Subcutaneous abdominal adipose tissue (tissue), 5 donors: Measurements from ENCODE around the gene SELENOW.

Source experiments
- H3K27ac ChIP-seq: one replicate; pipeline ENCODE4 v1.7.0; 2013; ENCODE audit warnings: low read depth, mild to moderate bottlenecking, inconsistent platforms, low read length, moderate library complexity
- H3K27me3 ChIP-seq, 5 donors: one replicate each; pipeline ENCODE4 v1.7.0; 2013; ENCODE audit warnings: low read length in 5 of 5, inconsistent platforms in 1 of 5; ENCODE audit not compliant: control insufficient read depth in 5 of 5, insufficient read depth in 4 of 5
- H3K36me3 ChIP-seq, 5 donors: one replicate each; pipeline ENCODE4 v1.7.0; 2013; ENCODE audit warnings: low read length in 5 of 5; ENCODE audit not compliant: control insufficient read depth in 5 of 5, insufficient read depth in 5 of 5
- H3K4me1 ChIP-seq, 5 donors: one replicate each; pipeline ENCODE4 v1.7.0; 2013; ENCODE audit warnings: low read length in 5 of 5, mild to moderate bottlenecking in 3 of 5, moderate library complexity in 1 of 5; ENCODE audit not compliant: control insufficient read depth in 5 of 5, insufficient read depth in 5 of 5
- H3K4me3 ChIP-seq, 5 donors: one replicate each; pipeline ENCODE4 v1.7.0; 2013; ENCODE audit warnings: low read length in 5 of 5, low read depth in 1 of 5
- H3K9ac ChIP-seq, 5 donors: one replicate each; pipeline ENCODE4 v1.7.0; 2013; ENCODE audit warnings: low read length in 5 of 5, mild to moderate bottlenecking in 4 of 5, moderate library complexity in 3 of 5
- H3K9me3 ChIP-seq, 5 donors: one replicate each; pipeline ENCODE4 v1.7.0; 2013; ENCODE audit warnings: low read length in 5 of 5; ENCODE audit not compliant: control insufficient read depth in 5 of 5
- donor health status: healthy.
- donor health status: healthy.
- donor health status: healthy.
- donor health status: healthy.
- donor health status: healthy.

Gene SELENOW

DNA sequence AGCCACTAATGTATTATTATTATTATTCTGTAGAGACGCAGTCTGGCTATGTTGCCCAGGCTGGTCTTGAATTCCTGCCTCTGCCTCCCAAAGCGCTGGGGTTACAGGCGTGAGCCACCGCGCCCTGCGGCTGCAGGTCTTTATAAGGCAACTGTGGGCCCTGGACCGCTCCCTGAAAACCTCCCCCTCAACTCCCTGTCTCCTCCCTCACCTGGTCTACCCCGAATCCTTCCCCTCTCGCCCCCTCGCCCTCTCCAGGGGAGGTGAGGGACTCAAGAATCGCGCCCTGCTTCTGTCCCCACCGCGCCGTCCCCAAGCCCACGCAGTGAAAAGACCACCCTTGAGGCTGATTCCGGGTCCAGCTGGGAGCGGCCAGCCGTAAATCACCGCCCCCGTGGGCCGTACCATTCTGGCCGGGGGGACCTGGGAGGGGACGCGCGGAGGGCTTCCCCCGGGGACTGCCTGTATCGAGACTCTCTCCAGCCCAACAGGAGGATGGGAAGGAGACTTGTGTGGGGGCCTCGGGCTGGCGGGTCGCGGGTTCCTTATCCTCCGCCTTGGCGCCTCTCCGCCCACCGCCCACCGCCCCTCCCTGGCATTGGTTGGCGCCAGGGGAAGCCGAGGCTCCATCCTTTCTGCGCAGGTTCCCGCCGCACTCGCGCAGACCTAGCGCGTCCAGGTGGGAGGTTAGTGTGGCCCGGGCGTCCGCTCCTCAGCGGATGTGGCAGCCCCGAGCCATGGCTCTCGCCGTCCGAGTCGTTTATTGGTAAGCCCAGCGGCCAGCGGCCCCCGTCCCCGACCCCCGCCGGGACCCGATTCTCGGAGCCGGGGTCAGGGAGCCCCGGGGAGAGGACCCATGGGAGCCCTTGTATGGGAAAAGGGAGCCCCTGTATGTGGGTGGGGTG lies at the start of gene SELENOW:
TSS of gene SELENOW (plus strand) at position 655 of the 905 bp plus-strand sequence. CDS start at position 738, 83 bp downstream.
- Histone ChIP-seq H3K9ac (peak within 1 kb of the TSS; percentile 83 to 90 (median 87)), H3K4me3 (peak within 1 kb of the TSS; percentile 82 to 87 (median 84)), H3K27me3 (no peaks in the 10 kb centered on the region), H3K36me3 (peaks cover 0 to 20% (median 14%) of the 10 kb centered on the region in 5 donors), H3K27ac (peak within 1 kb of the TSS; percentile 95), H3K4me1 (peaks cover 9 to 55% (median 38%) of the 10 kb centered on the region in 5 donors), H3K9me3 (no peaks in the 10 kb centered on the region)

GRCh38 chr19:47729468-47729798 lies 49.1 kb upstream of the SELENOW start:
- H3K9ac ChIP-seq = peak overlapping the region in 4 of 5 donors; percentile 35 to 60 (median 49)
- peak overlapping the region; percentile 95 for H3K27ac ChIP-seq

GRCh38 chr19:47729799-47730520 lies 48.5 kb upstream of the SELENOW start:
- Histone ChIP-seq H3K27me3 (no peaks in the 10 kb centered on the region), H3K27ac (peak overlapping the region; percentile 95), H3K9ac (peak overlapping the region in 3 of 5 donors; percentile 35 to 60 (median 56)), H3K9me3 (no peaks in the 10 kb centered on the region), H3K4me3 (peak overlapping the region in 3 of 5 donors; percentile 8 to 32 (median 15)), H3K4me1 (peaks cover 8 to 49% (median 45%) of the 10 kb centered on the region in 5 donors), H3K36me3 (peaks cover 0 to 63% (median 37%) of the 10 kb centered on the region in 5 donors)

More at GRCh38 chr19:47729468-47729798, 49.1 kb upstream of the SELENOW start:
- Histone ChIP-seq H3K36me3 (peaks cover 0 to 63% (median 36%) of the 10 kb centered on the region in 5 donors), H3K4me3 (peak overlapping the region in 4 of 5 donors; percentile 8 to 32 (median 12)), H3K4me1 (peaks cover 8 to 54% (median 50%) of the 10 kb centered on the region in 5 donors), H3K9me3 (no peaks in the 10 kb centered on the region), H3K27me3 (no peaks in the 10 kb centered on the region)

- Histone ChIP-seq H3K36me3 (peaks cover 0 to 65% (median 39%) of the 10 kb centered on the region in 5 donors), H3K27ac (peak overlapping the region; percentile 95), H3K4me1 (peaks cover 8 to 46% (median 42%) of the 10 kb centered on the region in 5 donors)
Measured at GRCh38 chr19:47730521-47730889, 48.0 kb upstream of the SELENOW start.

GRCh38 chr19:47730910-47731309 lies 47.6 kb upstream of the SELENOW start:
- Histone ChIP-seq H3K9ac (no peak overlapping the region), H3K9me3 (no peaks in the 10 kb centered on the region), H3K36me3 (peaks cover 0 to 61% (median 35%) of the 10 kb centered on the region in 5 donors), H3K4me1 (peaks cover 8 to 42% (median 38%) of the 10 kb centered on the region in 5 donors), H3K27ac (peak overlapping the region; percentile 95), H3K27me3 (no peaks in the 10 kb centered on the region), H3K4me3 (no peak overlapping the region)

More at GRCh38 chr19:47730521-47730889, 48.0 kb upstream of the SELENOW start:
- Histone ChIP-seq H3K9me3 (no peaks in the 10 kb centered on the region), H3K9ac (no peak overlapping the region), H3K27me3 (no peaks in the 10 kb centered on the region), H3K4me3 (no peak overlapping the region)

- H3K4me3 ChIP-seq = no peak overlapping the region
- H3K4me1 ChIP-seq = peaks cover 0 to 8% (median 6%) of the 10 kb centered on the region in 5 donors
- no peaks in the 10 kb centered on the region for H3K27me3 ChIP-seq
- peaks cover 0 to 70% (median 47%) of the 10 kb centered on the region in 5 donors for H3K36me3 ChIP-seq
- no peak overlapping the region for H3K27ac ChIP-seq
- H3K9ac ChIP-seq = no peak overlapping the region
- H3K9me3 ChIP-seq = no peaks in the 10 kb centered on the region
Measured at GRCh38 chr19:47735131-47735530, 43.4 kb upstream of the SELENOW start.

DNA sequence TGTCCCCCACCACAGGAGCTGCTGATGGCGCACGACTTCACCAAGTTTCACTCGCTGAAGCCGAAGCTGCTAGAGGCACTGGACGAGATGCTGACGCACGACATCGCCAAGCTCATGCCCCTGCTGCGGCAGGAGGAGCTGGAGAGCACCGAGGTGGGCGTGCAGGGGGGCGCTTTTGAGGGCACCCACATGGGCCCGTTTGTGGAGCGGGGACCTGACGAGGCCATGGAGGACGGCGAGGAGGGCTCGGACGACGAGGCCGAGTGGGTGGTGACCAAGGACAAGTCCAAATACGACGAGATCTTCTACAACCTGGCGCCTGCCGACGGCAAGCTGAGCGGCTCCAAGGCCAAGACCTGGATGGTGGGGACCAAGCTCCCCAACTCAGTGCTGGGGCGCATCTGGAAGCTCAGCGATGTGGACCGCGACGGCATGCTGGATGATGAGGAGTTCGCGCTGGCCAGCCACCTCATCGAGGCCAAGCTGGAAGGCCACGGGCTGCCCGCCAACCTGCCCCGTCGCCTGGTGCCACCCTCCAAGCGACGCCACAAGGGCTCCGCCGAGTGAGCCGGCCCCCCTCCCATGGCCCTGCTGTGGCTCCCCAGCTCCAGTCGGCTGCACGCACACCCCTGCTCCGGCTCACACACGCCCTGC lies 37.5 kb upstream of the SELENOW start:
- Histone ChIP-seq H3K4me1 (peaks cover 14 to 36% (median 24%) of the 10 kb centered on the region in 5 donors), H3K36me3 (peaks cover 0 to 49% (median 39%) of the 10 kb centered on the region in 5 donors), H3K27me3 (peaks cover 0 to 8% (median 0%) of the 10 kb centered on the region in 5 donors), H3K9me3 (no peaks in the 10 kb centered on the region), H3K9ac (no peak overlapping the region), H3K27ac (peak overlapping the region; percentile 99), H3K4me3 (no peak overlapping the region)

GRCh38 chr19:47741544-47742140 lies 36.9 kb upstream of the SELENOW start:
- Histone ChIP-seq H3K27ac (peak overlapping the region; percentile 99), H3K36me3 (peaks cover 0 to 43% (median 33%) of the 10 kb centered on the region in 5 donors), H3K4me3 (no peak overlapping the region), H3K9me3 (no peaks in the 10 kb centered on the region), H3K9ac (no peak overlapping the region), H3K27me3 (peaks cover 0 to 8% (median 0%) of the 10 kb centered on the region in 5 donors), H3K4me1 (peaks cover 14 to 39% (median 30%) of the 10 kb centered on the region in 5 donors)

DNA sequence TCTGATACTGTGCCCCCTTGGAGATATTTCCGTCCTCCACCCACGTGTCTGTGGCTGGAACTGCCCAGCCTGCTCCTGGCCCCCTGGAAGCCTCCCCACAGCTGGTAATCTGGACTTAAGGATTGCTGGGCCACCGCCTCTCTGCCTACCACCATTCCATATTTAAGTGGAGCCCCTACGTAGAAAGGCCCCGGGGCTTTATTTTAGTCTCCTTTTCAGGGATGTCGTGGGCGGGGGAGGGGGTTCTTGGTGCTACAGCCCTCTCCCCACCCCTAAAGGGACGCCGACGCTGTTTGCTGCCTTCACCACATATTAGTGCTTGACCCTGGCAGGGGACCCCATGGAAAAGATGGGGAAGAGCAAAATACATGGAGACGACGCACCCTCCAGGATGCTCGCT lies 35.9 kb upstream of the SELENOW start:
- Histone ChIP-seq H3K27ac (peak overlapping the region; percentile 99), H3K9ac (peak overlapping the region; percentile 56 to 98 (median 71)), H3K4me3 (peak overlapping the region in 4 of 5 donors; percentile 18 to 56 (median 34)), H3K4me1 (peaks cover 14 to 43% (median 34%) of the 10 kb centered on the region in 5 donors), H3K9me3 (no peaks in the 10 kb centered on the region), H3K27me3 (peaks cover 0 to 8% (median 0%) of the 10 kb centered on the region in 5 donors), H3K36me3 (peaks cover 0 to 43% (median 38%) of the 10 kb centered on the region in 5 donors)
